ENCODE data around the gene VPS52.

Gene VPS52

DNA sequence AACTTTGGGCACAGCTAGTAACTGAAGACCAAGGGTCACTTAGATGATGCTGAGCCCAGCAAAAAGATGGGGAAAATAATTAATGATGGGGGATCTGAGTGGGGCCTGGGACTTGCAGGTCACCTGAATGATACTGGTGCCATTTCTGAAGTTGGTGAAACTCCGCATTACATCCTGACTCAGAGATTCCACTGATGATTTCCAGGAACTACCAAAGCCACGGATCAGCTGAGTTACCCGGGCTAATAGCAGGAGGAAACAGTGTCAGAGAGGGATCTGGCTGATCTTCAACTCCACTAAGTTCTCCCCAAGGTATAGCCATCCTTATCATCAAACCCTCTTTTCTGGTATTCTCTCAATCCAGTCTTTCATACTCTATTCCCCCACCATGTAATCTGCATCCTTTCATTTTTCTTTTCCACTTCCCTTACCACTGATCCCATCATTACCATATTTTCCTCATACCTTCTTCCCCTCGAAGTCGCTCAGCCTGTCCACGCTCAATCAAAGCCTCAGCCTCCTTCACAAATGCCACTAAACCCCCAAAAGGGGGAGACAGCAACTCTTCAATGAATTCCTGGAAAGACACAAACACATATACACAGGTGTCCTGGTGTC, 20.2 kb downstream of the VPS52 start:
- no peak for DNase-seq (ENCODE audit: low read depth)
- H3K4me3 ChIP-seq (ENCODE audit: low read length), result no peak overlapping the region
- TF ChIP-seq, protein P1, sequence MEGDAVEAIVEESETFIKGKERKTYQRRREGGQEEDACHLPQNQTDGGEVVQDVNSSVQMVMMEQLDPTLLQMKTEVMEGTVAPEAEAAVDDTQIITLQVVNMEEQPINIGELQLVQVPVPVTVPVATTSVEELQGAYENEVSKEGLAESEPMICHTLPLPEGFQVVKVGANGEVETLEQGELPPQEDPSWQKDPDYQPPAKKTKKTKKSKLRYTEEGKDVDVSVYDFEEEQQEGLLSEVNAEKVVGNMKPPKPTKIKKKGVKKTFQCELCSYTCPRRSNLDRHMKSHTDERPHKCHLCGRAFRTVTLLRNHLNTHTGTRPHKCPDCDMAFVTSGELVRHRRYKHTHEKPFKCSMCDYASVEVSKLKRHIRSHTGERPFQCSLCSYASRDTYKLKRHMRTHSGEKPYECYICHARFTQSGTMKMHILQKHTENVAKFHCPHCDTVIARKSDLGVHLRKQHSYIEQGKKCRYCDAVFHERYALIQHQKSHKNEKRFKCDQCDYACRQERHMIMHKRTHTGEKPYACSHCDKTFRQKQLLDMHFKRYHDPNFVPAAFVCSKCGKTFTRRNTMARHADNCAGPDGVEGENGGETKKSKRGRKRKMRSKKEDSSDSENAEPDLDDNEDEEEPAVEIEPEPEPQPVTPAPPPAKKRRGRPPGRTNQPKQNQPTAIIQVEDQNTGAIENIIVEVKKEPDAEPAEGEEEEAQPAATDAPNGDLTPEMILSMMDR (conservative IDR thresholded peaks at IDR 0.05; ENCODE audit: low read depth, low read length), result no peak

DNA sequence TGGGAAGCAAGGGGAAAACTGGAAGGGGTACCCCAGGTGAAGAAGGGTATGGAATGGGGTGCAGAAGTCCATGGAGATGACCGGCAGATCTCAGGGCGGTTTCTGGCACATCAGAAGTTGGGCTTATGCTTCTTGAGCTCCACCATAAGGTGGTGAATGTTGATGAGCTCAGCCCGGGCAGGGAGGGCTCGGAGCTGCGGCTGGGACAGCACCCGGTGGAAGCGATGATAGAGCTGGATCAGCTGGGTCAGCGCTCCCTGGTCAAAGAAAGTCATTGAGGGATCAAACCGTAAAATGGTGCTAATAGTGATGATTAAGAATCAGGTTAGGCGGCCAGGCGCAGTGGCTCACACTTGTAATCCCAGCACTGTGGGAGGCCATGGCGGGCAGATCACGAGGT, 20.9 kb downstream of the VPS52 start:
- no peak for DNase-seq (ENCODE audit: low read depth)
- H3K4me3 ChIP-seq (ENCODE audit: low read length), result no peak overlapping the region

DNA sequence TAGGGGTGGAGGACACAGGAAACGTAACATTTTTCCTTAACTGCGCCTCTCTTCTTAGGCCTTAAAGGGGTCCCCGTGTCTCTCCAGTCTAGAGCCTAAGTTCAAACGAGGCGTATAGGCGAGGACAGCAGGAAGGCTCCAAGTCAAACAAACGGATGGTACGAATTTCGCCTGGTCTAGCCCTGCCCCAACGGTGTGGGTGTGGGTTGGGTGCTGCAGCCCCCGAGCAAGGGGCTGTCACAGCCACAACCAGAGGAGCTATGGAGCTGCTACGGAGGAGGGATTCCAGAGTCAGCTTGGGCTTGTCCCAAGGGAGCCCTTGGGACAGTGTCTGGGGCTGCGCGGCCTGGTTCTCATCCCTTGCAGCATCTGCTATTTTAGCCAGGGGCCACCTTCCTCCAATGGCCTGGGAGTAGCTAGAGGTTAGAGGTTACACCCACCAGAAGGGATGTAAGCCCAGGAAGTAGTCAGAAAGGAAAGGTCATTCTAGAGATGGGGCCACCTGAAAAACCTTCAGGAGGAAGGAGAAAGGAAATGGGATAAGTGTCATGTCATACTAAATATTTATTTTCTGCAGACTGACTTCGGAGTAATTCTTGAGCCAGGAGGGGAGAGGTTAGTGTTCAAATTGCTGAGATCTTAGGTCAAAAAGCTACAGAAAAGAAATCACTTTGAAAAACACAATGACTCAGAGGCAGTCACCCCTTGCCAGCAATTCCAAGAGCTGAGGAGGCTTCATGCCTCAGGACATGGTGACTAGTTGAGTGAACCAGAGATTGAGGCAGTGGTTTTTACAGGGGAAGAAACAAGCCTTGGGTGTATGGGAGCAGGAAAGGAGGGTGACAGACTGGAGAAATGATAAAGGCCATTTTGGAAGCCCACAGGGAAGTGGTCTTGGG, 21.7 kb downstream of the VPS52 start:
- DNase-seq (ENCODE audit: low read depth), result peak; percentile 36
- H3K4me3 ChIP-seq (ENCODE audit: low read length), result peak overlapping the region; percentile 65
- TF ChIP-seq, protein P1 (conservative IDR thresholded peaks at IDR 0.05; ENCODE audit: low read depth, low read length), result no peak

More for the DNA sequence above, 20.9 kb downstream of the VPS52 start:
- TF ChIP-seq, protein P1 (conservative IDR thresholded peaks at IDR 0.05; ENCODE audit: low read depth, low read length), result no peak

DNA sequence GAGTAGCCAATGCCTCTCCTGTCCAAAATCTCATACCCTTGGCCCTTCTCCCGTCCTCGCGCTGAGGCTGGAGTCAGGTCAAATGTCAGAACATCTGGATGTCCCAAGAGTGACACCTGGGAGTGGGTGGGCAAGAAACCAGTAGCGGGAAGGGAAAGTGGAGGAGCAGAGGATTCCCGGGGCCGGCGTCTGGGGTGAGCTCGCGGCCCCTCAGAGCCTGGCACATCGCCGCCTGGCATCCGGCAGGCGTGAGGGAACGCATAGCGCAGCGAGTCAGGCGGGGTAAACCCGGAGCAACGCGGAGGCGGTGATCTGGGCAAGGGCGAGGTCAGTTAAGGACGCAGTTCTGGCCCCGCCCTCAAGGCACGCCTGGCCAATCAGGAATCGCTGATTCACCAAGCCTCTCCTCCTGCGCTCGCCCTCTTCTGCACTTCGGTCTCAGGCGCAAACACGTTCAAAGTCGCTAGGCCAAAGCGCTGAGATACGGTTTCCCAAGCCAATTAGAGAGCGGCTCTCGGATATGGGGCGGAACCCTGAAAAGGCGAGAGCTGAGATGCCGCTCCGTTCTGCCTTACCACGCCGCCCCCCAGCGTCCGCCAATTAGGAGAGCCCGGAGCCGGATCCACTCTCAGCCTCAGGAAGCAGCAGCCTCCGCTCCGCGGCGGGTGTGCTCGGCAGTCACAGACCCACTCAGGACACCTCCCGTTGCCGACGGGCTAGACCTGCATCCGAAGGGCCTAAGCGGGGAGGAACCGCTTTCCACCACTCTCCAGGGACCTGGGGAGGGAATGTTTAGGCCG, 22.5 kb downstream of the VPS52 start:
- peak; percentile 98 for DNase-seq (ENCODE audit: low read depth)
- H3K4me3 ChIP-seq (ENCODE audit: low read length), result peak overlapping the region; percentile 65
- TF ChIP-seq, protein P1 (conservative IDR thresholded peaks at IDR 0.05; ENCODE audit: low read depth, low read length), result peak; percentile 16

DNA sequence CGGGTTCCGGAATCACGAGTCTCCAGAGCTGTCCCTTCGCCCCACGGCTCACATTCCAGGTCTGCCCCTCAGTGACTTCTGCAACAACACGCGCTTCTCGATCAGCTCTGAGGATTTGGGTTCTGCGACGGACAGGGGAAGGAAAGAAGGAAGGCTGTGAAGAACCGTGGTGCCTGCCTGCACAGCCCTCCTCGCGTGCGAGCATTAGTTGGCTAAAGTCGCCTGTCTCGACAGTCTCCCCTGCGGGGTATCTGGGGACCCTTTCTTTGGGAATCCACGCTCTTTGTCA, 23.1 kb downstream of the VPS52 start:
- peak; percentile 19 for DNase-seq (ENCODE audit: low read depth)
- TF ChIP-seq, protein P1 (conservative IDR thresholded peaks at IDR 0.05; ENCODE audit: low read depth, low read length), result no peak
- peak overlapping the region; percentile 44 for H3K4me3 ChIP-seq (ENCODE audit: low read length)

DNA sequence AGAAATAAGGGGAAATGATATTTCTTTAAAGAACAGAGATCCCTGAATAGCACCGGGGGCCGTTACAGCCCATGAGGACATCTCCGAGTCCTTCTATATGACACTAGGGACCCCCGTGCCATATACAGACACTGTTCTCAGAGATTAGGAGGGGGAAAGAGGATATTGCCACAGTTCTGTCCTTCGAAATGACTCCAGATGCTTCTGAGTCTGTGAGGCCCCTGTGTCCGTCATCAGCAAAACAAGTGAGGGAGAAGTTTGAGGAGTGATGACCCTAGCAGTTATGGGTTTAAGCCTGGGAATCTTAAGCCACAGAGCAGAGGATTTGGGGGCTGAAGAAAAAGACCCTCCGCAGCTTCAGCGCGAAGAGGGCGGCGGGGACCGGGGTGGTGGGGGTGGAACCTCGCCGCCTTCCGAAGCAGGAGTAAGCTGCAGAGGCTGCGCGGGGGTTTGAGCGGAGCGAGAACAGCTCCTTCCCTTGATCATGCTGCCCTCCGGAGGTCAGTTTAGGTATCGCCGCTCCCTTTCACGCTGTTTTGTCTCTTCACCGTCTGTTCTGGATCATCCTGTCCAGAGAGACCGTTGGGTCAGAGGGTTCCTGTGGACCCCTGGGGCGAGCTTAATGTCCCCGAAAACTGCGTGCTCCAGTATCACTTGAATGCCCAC, 23.6 kb downstream of the VPS52 start:
- H3K4me3 ChIP-seq (ENCODE audit: low read length), result peak overlapping the region; percentile 45
- TF ChIP-seq, protein P1 (conservative IDR thresholded peaks at IDR 0.05; ENCODE audit: low read depth, low read length), result peak; percentile 89
- DNase-seq (ENCODE audit: low read depth), result peak; percentile 36

Measured in retinal pigment epithelial cell (primary cell).